ENCODE data around the gene COPZ2.

The COPZ2 gene

GRCh38 chr17:48055531-48056245, 18.1 kb upstream of the COPZ2 start (continued):
- TF ChIP-seq ZNF280D (tag by site-specific recombination; IDR thresholded peaks at IDR 0.05) (no peak), ZNF146 (tag by site-specific recombination; IDR thresholded peaks at IDR 0.05) (no peak), ZNF248 (tag by site-specific recombination; IDR thresholded peaks at IDR 0.05) (no peak), TSHZ1 (tag by site-specific recombination; IDR thresholded peaks at IDR 0.05; ENCODE audit: borderline replicate concordance) (no peak), TCF7L2 (IDR thresholded peaks at IDR 0.05; ENCODE audit: borderline replicate concordance, low read depth, low read length) (no peak), ZNF292 (tag by site-specific recombination; IDR thresholded peaks at IDR 0.05; ENCODE audit: borderline replicate concordance, low read depth) (no peak), ZNF555 (tag by site-specific recombination; conservative IDR thresholded peaks at IDR 0.05) (no peak), ZNF2 (tag by site-specific recombination; IDR thresholded peaks at IDR 0.05) (no peak), ZNF132 (tag by site-specific recombination; IDR thresholded peaks at IDR 0.05; ENCODE audit: borderline replicate concordance) (no peak), ZNF114 (tag by site-specific recombination; IDR thresholded peaks at IDR 0.05) (no peak), ZNF350 (tag by site-specific recombination; IDR thresholded peaks at IDR 0.05) (no peak), ZNF16 (tag by site-specific recombination; IDR thresholded peaks at IDR 0.05; ENCODE audit: low read depth) (no peak), ZNF707 (tag by site-specific recombination; IDR thresholded peaks at IDR 0.05) (no peak; the same call in 1 of the 2 replicates), ZNF626 (tag by site-specific recombination; IDR thresholded peaks at IDR 0.05) (no peak), GLI4 (tag by site-specific recombination; IDR thresholded peaks at IDR 0.05) (no peak), ZSCAN18 (tag by site-specific recombination; IDR thresholded peaks at IDR 0.05) (no peak), ZNF423 (tag by site-specific recombination; IDR thresholded peaks at IDR 0.05) (no peak), BCL11A (tag by site-specific recombination; IDR thresholded peaks at IDR 0.05; ENCODE audit: low read depth) (no peak), INSM2 (tag by site-specific recombination; IDR thresholded peaks at IDR 0.05) (no peak), ZNF324 (tag by site-specific recombination; IDR thresholded peaks at IDR 0.05) (no peak), OVOL3 (tag by site-specific recombination; IDR thresholded peaks at IDR 0.05) (no peak), PRDM1 (tag by site-specific recombination; IDR thresholded peaks at IDR 0.05) (no peak), ZSCAN30 (tag by site-specific recombination; IDR thresholded peaks at IDR 0.05) (no peak), CTCF (tag by site-specific recombination; IDR thresholded peaks at IDR 0.05) (no peak), KLF1 (tag by site-specific recombination; IDR thresholded peaks at IDR 0.05) (no peak), ZNF184 (tag by site-specific recombination; IDR thresholded peaks at IDR 0.05) (no peak), SCRT1 (tag by site-specific recombination; IDR thresholded peaks at IDR 0.05; ENCODE audit: borderline replicate concordance) (no peak), ZNF488 (tag by site-specific recombination; IDR thresholded peaks at IDR 0.05) (no peak), ZNF239 (tag by site-specific recombination; IDR thresholded peaks at IDR 0.05) (no peak)
